Measurements from ENCODE around the gene ARID2. TPM values are rescaled to one million over a fixed set of nuclear protein-coding genes. Genes with fewer than 3 reads are reported as not detected.

Gene ARID2
- total RNA-seq, 6 experiments from 2014 or later: 6.2 to 11.8 (median 9.1) TPM

- H3K27ac ChIP-seq: no peak overlapping the region
- no peaks in the 10 kb centered on the region for H3K4me1 ChIP-seq
- no peaks in the 10 kb centered on the region for H3K9me3 ChIP-seq
- H3K36me3 ChIP-seq: no peaks in the 10 kb centered on the region
- no peaks in the 10 kb centered on the region for H3K27me3 ChIP-seq
- intact Hi-C loops (cut with DNase I): no loop called here
- DNase-seq: no peak
- TF ChIP-seq POLR2A (IDR thresholded peaks at IDR 0.05): no peak
- TF ChIP-seq, protein P1, sequence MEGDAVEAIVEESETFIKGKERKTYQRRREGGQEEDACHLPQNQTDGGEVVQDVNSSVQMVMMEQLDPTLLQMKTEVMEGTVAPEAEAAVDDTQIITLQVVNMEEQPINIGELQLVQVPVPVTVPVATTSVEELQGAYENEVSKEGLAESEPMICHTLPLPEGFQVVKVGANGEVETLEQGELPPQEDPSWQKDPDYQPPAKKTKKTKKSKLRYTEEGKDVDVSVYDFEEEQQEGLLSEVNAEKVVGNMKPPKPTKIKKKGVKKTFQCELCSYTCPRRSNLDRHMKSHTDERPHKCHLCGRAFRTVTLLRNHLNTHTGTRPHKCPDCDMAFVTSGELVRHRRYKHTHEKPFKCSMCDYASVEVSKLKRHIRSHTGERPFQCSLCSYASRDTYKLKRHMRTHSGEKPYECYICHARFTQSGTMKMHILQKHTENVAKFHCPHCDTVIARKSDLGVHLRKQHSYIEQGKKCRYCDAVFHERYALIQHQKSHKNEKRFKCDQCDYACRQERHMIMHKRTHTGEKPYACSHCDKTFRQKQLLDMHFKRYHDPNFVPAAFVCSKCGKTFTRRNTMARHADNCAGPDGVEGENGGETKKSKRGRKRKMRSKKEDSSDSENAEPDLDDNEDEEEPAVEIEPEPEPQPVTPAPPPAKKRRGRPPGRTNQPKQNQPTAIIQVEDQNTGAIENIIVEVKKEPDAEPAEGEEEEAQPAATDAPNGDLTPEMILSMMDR (IDR thresholded peaks at IDR 0.05): no peak
- no peak overlapping the region for H3K4me3 ChIP-seq
- no peak for ATAC-seq
These were observed 59.5 kb downstream of the ARID2 start for GRCh38 chr12:45789025-45789424.

- H3K36me3 ChIP-seq: no peaks in the 10 kb centered on the region
- ATAC-seq (no peak), DNase-seq (no peak)
- no peaks in the 10 kb centered on the region for H3K9me3 ChIP-seq
- intact Hi-C loops (cut with DNase I): no loop called here
- TF ChIP-seq POLR2A (IDR thresholded peaks at IDR 0.05): no peak
- TF ChIP-seq, protein P1 (IDR thresholded peaks at IDR 0.05): no peak
- WGBS (ENCODE audit: insufficient coverage, low coverage, low lambda C conversion rate, missing lambda C conversion rate): 93% methylated on average over 5 of the region's 5 CpGs
- no peak overlapping the region for H3K27ac ChIP-seq
- H3K4me1 ChIP-seq: no peaks in the 10 kb centered on the region
- no peak overlapping the region for H3K4me3 ChIP-seq
- no peaks in the 10 kb centered on the region for H3K27me3 ChIP-seq
These were observed 64.9 kb downstream of the ARID2 start for GRCh38 chr12:45794422-45794821.

- Histone ChIP-seq H3K4me1 (no peaks in the 10 kb centered on the region), H3K27me3 (no peaks in the 10 kb centered on the region), H3K27ac (no peak overlapping the region), H3K9me3 (no peaks in the 10 kb centered on the region), H3K36me3 (no peaks in the 10 kb centered on the region), H3K4me3 (no peak overlapping the region)
- ATAC-seq (no peak), DNase-seq (no peak)
- WGBS (ENCODE audit: insufficient coverage, low coverage, low lambda C conversion rate, missing lambda C conversion rate): 94% methylated on average over 2 of the region's 2 CpGs
- intact Hi-C loops (cut with DNase I): no loop called here
- TF ChIP-seq POLR2A (IDR thresholded peaks at IDR 0.05): no peak
- TF ChIP-seq, protein P1 (IDR thresholded peaks at IDR 0.05): no peak
These were observed 72.1 kb downstream of the ARID2 start for GRCh38 chr12:45801625-45802024.

DNA sequence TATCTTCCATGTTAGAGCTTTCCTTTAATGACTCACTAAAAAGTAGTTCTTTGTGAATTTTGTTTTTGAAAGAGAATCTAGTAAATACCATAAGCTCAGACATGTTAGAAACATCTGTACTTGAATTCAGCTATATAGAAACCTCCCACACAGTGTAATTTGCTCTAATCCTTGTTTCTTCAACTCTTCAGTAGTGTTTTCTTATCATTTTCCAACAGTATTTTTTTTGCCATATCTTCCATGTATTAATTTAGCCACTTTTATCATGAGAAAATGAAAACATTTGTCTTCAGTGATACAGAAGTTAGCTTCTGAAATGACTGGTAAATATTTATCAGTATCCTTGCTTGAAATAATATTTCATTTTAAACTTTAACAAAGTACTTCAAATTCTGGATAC lies 73.6 kb downstream of the ARID2 start:
- no peak for ATAC-seq
- Histone ChIP-seq H3K36me3 (no peaks in the 10 kb centered on the region), H3K27me3 (no peaks in the 10 kb centered on the region), H3K4me3 (no peak overlapping the region), H3K9me3 (no peaks in the 10 kb centered on the region), H3K27ac (no peak overlapping the region), H3K4me1 (no peaks in the 10 kb centered on the region)
- DNase-seq: no peak
- intact Hi-C loops (cut with DNase I): no loop called here
- TF ChIP-seq, protein P1 (IDR thresholded peaks at IDR 0.05): no peak
- no peak for TF ChIP-seq POLR2A (IDR thresholded peaks at IDR 0.05)

DNA sequence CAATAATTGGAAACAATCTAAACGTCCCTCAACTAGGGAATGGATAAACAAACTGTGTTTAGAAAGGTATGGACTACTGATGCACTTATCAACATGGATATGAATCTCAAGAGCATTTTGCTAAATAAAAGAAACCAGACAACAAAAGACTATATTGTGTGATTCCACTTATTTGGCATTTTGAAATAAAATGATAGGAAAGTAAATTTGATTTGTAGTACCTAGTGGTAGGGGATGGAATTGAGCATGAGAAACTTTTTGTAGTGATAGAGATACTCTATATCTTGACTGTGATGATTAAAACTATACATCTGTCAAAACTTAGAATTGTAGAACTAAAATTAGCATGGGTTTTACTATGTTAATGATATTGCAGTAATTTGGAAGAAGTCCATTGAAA lies 87.1 kb downstream of the ARID2 start:
- whole genome bisulfite sequencing (ENCODE audit: insufficient coverage, low coverage, low lambda C conversion rate, missing lambda C conversion rate): 75% methylated on average over 1 of the region's 1 CpG
- Histone ChIP-seq H3K27me3 (no peaks in the 10 kb centered on the region), H3K9me3 (no peaks in the 10 kb centered on the region), H3K4me1 (no peaks in the 10 kb centered on the region), H3K36me3 (peaks cover 0 to 5% (median 0%) of the 10 kb centered on the region in 4 donors), H3K27ac (no peak overlapping the region), H3K4me3 (no peak overlapping the region)
- no peak for DNase-seq
- TF ChIP-seq, protein P1 (IDR thresholded peaks at IDR 0.05): no peak
- TF ChIP-seq POLR2A (IDR thresholded peaks at IDR 0.05): no peak
- ATAC-seq: no peak
- intact Hi-C loops (cut with DNase I): no loop called here

Data from right lobe of liver (tissue), 6 donors.